NCI-H2029 (cell line): ENCODE data around the gene TIA1.
"Not testable (repeated sequence)": the region's sequence is repeated elsewhere in the genome, so short reads cannot be mapped to it uniquely, and the experiment has no call there.

ENCODE experiments used
- DNase-seq: peaks from one replicate; lab custom pipeline; 2025; lab: John Stamatoyannopoulos, UW

The TIA1 gene

GRCh38 chr2:70214953-70215549 lies 33.4 kb downstream of the TIA1 start:
- DNase-seq, result no peak

- DNase-seq, result no peak
Observed at GRCh38 chr2:70214365-70214764, 34.1 kb downstream of the TIA1 start.

- no peak for DNase-seq
Observed at GRCh38 chr2:70212298-70212932, 36.0 kb downstream of the TIA1 start.

GRCh38 chr2:70211595-70211994 lies 36.8 kb downstream of the TIA1 start:
- DNase-seq, result no peak

GRCh38 chr2:70204452-70204851 lies 44.0 kb downstream of the TIA1 start:
- no peak for DNase-seq

- no peak for DNase-seq
Observed at GRCh38 chr2:70203086-70203485, 45.3 kb downstream of the TIA1 start.

GRCh38 chr2:70202236-70202806 lies 46.1 kb downstream of the TIA1 start:
- peak; percentile 26 for DNase-seq

- DNase-seq, result no peak
Observed at GRCh38 chr2:70201831-70202230, 46.6 kb downstream of the TIA1 start.

- DNase-seq, result no peak
Observed at GRCh38 chr2:70201225-70201768, 47.1 kb downstream of the TIA1 start.

- DNase-seq, result no peak
Observed at GRCh38 chr2:70199320-70199864, 49.0 kb downstream of the TIA1 start.

- no peak for DNase-seq
Observed at GRCh38 chr2:70192516-70192915, 55.9 kb downstream of the TIA1 start.

GRCh38 chr2:70191244-70191735 lies 57.1 kb downstream of the TIA1 start:
- no peak for DNase-seq

- peak; percentile 89 for DNase-seq
Observed at GRCh38 chr2:70190418-70191243, 57.8 kb downstream of the TIA1 start, which contains the start of gene C2orf42. Gene C2orf42 (minus strand): TSS chr2:70191019. CDS start chr2:70181985, 9,034 bp downstream.

- DNase-seq, result no peak
Observed at GRCh38 chr2:70188460-70188859, 60.0 kb downstream of the TIA1 start.

- DNase-seq, result not testable (repeated sequence)
Observed at GRCh38 chr2:70187170-70187569, 61.3 kb downstream of the TIA1 start.

GRCh38 chr2:70182689-70183088 lies 65.7 kb downstream of the TIA1 start:
- no peak for DNase-seq

GRCh38 chr2:70181363-70181956 lies 67.0 kb downstream of the TIA1 start:
- DNase-seq, result no peak

GRCh38 chr2:70173520-70173919 lies 74.9 kb downstream of the TIA1 start:
- no peak for DNase-seq

GRCh38 chr2:70169654-70170245 lies 78.7 kb downstream of the TIA1 start:
- DNase-seq, result not testable (repeated sequence)

GRCh38 chr2:70161069-70161534 lies 87.3 kb downstream of the TIA1 start:
- peak; percentile 19 for DNase-seq

GRCh38 chr2:70160545-70160944 lies 87.9 kb downstream of the TIA1 start:
- DNase-seq, result no peak
